ENCODE measurements around the gene LRRC3C.

LRRC3C gene

DNA sequence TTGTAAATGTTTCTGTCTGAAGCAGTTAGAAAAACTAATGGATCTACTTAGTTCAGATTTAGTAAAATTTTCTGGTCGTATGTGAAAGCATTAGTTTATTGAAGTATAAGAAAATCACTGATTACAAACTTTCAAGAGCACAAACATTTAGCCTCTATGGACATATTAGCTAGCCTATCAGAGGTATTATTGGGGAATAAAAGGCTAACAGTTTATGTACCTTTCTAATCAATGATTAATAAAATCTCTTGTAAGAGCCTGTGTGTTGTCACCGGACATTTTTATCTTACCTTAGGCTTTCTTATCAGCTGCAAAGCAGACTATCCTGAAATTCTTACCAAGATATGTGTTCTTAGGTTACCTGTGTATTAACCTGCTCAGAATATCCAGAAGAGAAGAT is 38.3 kb upstream of the LRRC3C start:
- TF ChIP-seq EZH2phosphoT487 (IDR thresholded peaks at IDR 0.05; ENCODE audit: borderline replicate concordance), result no peak
- TF ChIP-seq, protein P1, sequence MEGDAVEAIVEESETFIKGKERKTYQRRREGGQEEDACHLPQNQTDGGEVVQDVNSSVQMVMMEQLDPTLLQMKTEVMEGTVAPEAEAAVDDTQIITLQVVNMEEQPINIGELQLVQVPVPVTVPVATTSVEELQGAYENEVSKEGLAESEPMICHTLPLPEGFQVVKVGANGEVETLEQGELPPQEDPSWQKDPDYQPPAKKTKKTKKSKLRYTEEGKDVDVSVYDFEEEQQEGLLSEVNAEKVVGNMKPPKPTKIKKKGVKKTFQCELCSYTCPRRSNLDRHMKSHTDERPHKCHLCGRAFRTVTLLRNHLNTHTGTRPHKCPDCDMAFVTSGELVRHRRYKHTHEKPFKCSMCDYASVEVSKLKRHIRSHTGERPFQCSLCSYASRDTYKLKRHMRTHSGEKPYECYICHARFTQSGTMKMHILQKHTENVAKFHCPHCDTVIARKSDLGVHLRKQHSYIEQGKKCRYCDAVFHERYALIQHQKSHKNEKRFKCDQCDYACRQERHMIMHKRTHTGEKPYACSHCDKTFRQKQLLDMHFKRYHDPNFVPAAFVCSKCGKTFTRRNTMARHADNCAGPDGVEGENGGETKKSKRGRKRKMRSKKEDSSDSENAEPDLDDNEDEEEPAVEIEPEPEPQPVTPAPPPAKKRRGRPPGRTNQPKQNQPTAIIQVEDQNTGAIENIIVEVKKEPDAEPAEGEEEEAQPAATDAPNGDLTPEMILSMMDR (conservative IDR thresholded peaks at IDR 0.05; ENCODE audit: low read length), result no peak
- peaks cover 2% of the 10 kb centered on the region for H3K4me1 ChIP-seq (ENCODE audit: insufficient read depth, low read length, poor library complexity, severe bottlenecking)
- peaks cover 23% of the 10 kb centered on the region for H3K27me3 ChIP-seq (ENCODE audit: insufficient read depth, low read length, poor library complexity, severe bottlenecking)
- no peaks in the 10 kb centered on the region for H3K9me2 ChIP-seq (replicated peaks; ENCODE audit: low read depth, low read length)
- H3K36me3 ChIP-seq (ENCODE audit: insufficient read depth, low read length), result no peaks in the 10 kb centered on the region
- no peak overlapping the region for H3K4me2 ChIP-seq (ENCODE audit: low read depth, low read length, poor library complexity, severe bottlenecking)
- H4K20me1 ChIP-seq (ENCODE audit: insufficient read depth, low read length, poor library complexity, severe bottlenecking), result no peaks in the 10 kb centered on the region
- H3K9me3 ChIP-seq (ENCODE audit: insufficient read depth, low read depth, low read length), result no peaks in the 10 kb centered on the region
- H3K4me3 ChIP-seq (ENCODE audit: low read length, poor library complexity, severe bottlenecking), result no peak overlapping the region
- no peaks in the 10 kb centered on the region for H3K79me2 ChIP-seq (ENCODE audit: insufficient read depth, low read length)
- no peaks in the 10 kb centered on the region for H3F3A ChIP-seq (ENCODE audit: low read depth)
- H2AFZ ChIP-seq (ENCODE audit: low read length), result no peak overlapping the region
- H3K9ac ChIP-seq (ENCODE audit: low read depth, low read length, poor library complexity, severe bottlenecking), result no peak overlapping the region

DNA sequence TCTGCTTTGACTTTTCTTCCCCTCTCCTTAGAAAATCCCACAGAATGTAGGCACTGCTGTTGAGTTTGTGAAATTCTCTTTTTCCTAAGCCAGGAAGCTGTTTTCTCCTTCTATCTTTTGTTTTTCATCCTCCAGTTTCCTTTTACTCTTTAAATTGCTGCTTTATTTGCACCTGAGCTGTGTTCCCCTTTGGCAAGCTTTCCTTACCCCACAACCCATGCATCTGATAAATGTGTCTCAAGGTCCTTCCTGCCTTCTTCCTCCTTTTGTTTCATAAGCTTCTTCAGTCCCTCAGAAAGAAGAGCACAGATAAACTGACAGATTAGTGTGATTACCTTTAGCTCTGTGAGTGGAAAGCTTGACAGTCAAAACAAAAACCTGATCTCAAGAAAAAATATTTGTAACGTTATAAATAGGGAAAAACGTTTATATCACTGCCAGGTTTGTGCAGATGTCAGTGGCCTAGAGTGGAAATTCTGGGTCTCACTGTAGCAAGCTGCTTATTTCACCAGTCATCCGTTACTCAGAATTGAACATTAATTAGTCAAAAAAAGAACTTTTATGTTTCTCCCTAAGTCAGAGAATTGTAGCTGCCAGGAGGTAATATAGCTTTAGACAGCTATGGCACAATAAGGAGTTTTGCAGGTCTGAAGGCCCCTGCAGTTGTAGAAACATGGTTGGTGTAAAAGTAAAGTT is 32.7 kb upstream of the LRRC3C start:
- H3F3A ChIP-seq (ENCODE audit: low read depth), result no peaks in the 10 kb centered on the region
- H3K79me2 ChIP-seq (ENCODE audit: insufficient read depth, low read length), result no peaks in the 10 kb centered on the region
- no peaks in the 10 kb centered on the region for H4K20me1 ChIP-seq (ENCODE audit: insufficient read depth, low read length, poor library complexity, severe bottlenecking)
- H2AFZ ChIP-seq (ENCODE audit: low read length), result no peak overlapping the region
- H3K4me2 ChIP-seq (ENCODE audit: low read depth, low read length, poor library complexity, severe bottlenecking), result no peak overlapping the region
- TF ChIP-seq, protein P1 (conservative IDR thresholded peaks at IDR 0.05; ENCODE audit: low read length), result no peak
- TF ChIP-seq EZH2phosphoT487 (IDR thresholded peaks at IDR 0.05; ENCODE audit: borderline replicate concordance), result no peak
- H3K27me3 ChIP-seq (ENCODE audit: insufficient read depth, low read length, poor library complexity, severe bottlenecking), result peaks cover 15% of the 10 kb centered on the region
- no peaks in the 10 kb centered on the region for H3K9me2 ChIP-seq (replicated peaks; ENCODE audit: low read depth, low read length)
- H3K4me3 ChIP-seq (ENCODE audit: low read length, poor library complexity, severe bottlenecking), result no peak overlapping the region
- peaks cover 2% of the 10 kb centered on the region for H3K4me1 ChIP-seq (ENCODE audit: insufficient read depth, low read length, poor library complexity, severe bottlenecking)
- no peak overlapping the region for H3K9ac ChIP-seq (ENCODE audit: low read depth, low read length, poor library complexity, severe bottlenecking)
- H3K36me3 ChIP-seq (ENCODE audit: insufficient read depth, low read length), result no peaks in the 10 kb centered on the region
- H3K9me3 ChIP-seq (ENCODE audit: insufficient read depth, low read depth, low read length), result no peaks in the 10 kb centered on the region

DNA sequence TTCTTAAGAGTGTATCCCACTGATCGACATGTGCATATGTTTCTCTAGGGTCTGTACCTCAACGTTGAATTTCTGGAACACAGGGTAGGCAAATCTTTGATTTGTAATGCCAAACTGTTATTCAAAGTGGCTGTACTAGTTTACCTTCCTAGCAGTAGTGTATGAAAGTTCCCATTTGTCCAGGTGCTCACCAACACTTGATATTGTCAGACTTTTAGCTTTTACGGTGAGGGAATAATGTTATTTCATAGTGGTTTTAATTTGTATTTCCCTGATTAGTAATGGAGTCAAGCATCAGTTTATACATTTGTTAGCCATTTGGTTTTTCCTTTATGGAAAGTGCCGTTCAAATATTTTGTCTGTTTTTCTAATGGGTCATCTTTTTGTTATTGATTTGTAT is 29.4 kb upstream of the LRRC3C start:
- Histone ChIP-seq H3K4me3 (ENCODE audit: low read length, poor library complexity, severe bottlenecking) (no peak overlapping the region), H2AFZ (ENCODE audit: low read length) (no peak overlapping the region), H3K4me1 (ENCODE audit: insufficient read depth, low read length, poor library complexity, severe bottlenecking) (no peaks in the 10 kb centered on the region), H3K36me3 (ENCODE audit: insufficient read depth, low read length) (no peaks in the 10 kb centered on the region), H3K79me2 (ENCODE audit: insufficient read depth, low read length) (no peaks in the 10 kb centered on the region), H3K4me2 (ENCODE audit: low read depth, low read length, poor library complexity, severe bottlenecking) (no peak overlapping the region), H3K9me3 (ENCODE audit: insufficient read depth, low read depth, low read length) (no peaks in the 10 kb centered on the region), H3F3A (ENCODE audit: low read depth) (no peaks in the 10 kb centered on the region), H3K27me3 (ENCODE audit: insufficient read depth, low read length, poor library complexity, severe bottlenecking) (no peaks in the 10 kb centered on the region), H3K9me2 (replicated peaks; ENCODE audit: low read depth, low read length) (no peaks in the 10 kb centered on the region), H3K9ac (ENCODE audit: low read depth, low read length, poor library complexity, severe bottlenecking) (no peak overlapping the region), H4K20me1 (ENCODE audit: insufficient read depth, low read length, poor library complexity, severe bottlenecking) (no peaks in the 10 kb centered on the region)
- no peak for TF ChIP-seq EZH2phosphoT487 (IDR thresholded peaks at IDR 0.05; ENCODE audit: borderline replicate concordance)
- TF ChIP-seq, protein P1 (conservative IDR thresholded peaks at IDR 0.05; ENCODE audit: low read length), result no peak

All from Loucy (cell line).